HTERT RPE-1 (cell line): Measurements from ENCODE around the gene KDM8.
"Not testable (repeated sequence)": the region's sequence is repeated elsewhere in the genome, so short reads cannot be mapped to it uniquely, and the experiment has no call there.

ENCODE experiments used
- in situ Hi-C: fragments of 300-500 bp; cut with MboI; formaldehyde crosslinking; loops from 4 replicates; pipeline ENCODE4 v1.14.3; 2020; ENCODE audit warnings: low sequenced_read_pairs

KDM8 gene

GRCh38 chr16:27241658-27242057 lies 38.3 kb downstream of the KDM8 start:
- in situ Hi-C loops = no loop called here

GRCh38 chr16:27242398-27242797 lies 39.1 kb downstream of the KDM8 start:
- in situ Hi-C loops = no loop called here

DNA sequence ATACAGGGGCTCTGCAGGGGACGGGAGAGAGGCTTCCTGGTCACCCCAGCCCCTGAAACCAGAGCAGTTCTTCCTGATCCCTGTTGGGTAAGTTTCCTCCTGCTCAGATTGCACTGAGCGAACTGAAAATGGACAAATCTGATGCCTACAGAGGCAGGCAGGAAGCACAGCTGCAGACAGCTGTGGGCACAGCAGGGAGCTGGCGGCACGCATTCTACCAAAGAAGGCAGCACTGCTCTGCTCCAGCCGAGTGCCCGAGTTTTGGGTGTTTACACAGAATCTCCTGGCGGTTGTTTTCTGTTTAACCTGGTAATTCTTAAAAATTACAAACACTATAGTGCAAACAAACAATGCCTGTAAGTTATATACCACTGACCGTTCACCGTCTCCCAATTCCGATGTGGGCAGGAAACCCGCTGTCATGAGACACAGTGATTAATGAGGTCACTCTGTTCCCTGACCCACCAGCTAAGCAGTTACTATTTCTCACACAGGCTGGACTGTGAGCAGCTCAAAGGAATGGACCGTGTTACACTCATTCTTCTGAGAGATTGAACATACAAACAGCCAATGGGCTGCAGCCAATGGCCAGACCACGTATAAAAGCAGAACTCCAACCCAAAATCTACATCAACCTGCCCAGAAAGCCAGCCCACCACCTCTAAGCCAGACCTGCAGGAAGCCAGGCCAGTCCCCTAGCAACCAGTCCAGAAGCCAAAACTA lies 39.7 kb downstream of the KDM8 start:
- in situ Hi-C loops = no loop called here

- in situ Hi-C loops = no loop called here
These were observed 40.5 kb downstream of the KDM8 start for GRCh38 chr16:27243725-27244362.

- in situ Hi-C loops = no loop called here
These were observed 41.0 kb downstream of the KDM8 start for GRCh38 chr16:27244363-27244755.

- in situ Hi-C loops = no loop called here
These were observed 42.2 kb downstream of the KDM8 start for GRCh38 chr16:27245276-27246172.

DNA sequence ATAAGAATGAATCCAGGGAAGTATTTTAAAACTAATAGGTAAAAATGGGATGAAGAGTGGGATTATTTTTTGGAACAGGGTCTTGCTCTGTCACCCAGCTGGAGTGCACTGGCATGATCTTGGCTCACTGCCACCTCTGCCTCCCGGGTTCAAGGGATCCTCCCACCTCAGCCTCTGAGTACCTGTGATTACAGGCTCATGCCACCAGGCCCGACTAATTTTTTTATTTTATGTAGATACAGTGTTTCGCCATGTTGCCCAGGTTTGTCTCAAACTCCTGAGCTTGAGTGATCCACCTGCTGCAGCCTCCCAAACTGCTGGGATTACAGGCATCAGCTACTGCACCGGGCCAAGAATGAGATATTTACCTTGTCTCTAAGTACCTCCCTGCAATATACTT lies 43.1 kb downstream of the KDM8 start:
- in situ Hi-C loops = no loop called here

DNA sequence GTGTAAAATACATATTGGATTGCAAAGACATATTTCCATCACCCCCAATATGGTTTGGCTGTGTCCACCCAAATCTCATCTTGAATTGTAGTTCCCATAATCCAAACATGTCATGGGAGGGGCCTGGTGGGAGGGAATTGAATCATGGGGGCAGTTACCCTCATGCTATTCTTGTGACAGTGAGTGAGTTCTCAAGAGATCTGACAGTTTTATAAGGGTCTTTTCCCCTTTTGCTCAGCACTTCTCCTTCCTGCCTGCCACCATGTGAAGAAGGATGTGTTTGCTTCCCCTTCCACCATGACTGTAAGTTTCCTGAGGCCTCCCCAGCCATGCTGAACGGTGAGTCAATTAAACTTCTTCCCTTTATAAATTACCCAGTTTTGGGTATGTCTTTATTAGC lies 43.8 kb downstream of the KDM8 start:
- in situ Hi-C loops = not testable (repeated sequence)

GRCh38 chr16:27248036-27248435 lies 44.7 kb downstream of the KDM8 start:
- in situ Hi-C loops = no loop called here

DNA sequence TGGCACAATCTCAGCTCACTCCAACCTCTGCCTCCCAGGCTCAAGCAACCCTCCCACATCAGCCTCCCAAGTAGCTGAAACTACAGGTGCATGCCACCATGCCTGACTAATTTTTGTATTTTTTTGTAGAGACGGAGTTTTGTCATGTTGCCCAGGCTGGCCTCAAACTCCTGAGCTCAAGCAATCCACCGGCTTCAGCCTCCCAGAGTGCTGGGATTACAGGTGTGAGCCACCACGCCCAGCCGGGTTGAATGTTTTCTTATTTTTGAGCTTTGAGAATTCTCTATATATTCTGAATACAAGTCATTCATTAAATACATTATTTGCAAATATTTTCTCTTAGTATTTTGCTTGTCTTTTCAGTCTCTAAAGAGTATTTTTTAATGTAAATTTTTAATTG lies 45.6 kb downstream of the KDM8 start:
- in situ Hi-C loops = not testable (repeated sequence)

DNA sequence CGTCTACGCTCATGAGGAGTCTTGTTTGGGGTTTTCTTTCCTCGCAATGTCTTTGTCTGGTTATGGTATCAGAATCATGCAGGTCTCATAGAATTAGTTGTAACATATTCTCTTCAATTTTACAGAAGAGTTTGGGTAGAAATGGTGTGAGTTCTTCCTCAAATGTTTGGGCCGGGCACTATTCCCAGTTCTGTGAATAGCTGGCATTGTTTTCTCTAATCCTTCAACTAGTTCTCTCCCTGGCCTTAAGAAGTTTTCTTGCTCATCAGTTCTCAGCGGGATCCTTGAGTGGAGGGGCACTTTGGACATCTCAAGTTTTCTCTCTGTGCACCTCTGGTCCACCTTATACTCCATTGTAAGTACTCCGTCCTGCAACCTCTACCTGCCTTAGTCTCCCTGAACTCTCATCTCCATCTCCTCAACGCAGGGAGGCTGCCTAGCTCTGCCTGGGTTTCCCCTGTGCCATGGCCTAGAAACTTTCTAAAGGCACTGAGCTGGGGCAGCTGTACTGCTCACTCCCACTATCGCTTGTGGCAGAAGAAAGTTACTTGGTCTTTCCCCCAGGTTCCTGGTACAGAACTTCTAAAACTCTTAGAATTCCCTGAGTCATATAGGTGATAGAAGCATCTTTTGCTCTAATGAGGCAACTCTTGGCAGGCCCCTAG lies 48.3 kb downstream of the KDM8 start:
- in situ Hi-C loops = no loop called here

GRCh38 chr16:27252206-27252585 lies 48.9 kb downstream of the KDM8 start:
- in situ Hi-C loops = no loop called here

DNA sequence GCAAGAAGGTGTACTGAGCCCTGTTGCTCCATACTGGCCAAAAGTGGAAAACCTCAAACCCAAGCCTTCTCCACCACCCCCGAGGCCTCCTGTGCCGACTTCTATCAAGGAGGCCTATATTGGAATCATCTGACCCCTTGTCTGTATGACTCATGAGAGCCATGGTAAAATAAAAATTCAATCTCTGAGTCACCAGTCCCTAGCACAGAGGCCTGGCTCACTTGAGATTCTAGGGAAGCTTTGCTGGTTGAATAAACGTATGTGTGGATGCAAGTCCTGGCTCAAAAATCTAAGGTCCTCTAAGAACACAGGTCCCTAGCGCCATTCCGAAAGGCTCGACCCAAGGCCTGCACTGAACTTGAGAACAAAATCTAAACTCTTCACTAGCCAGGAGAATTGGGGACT lies 50.2 kb downstream of the KDM8 start:
- in situ Hi-C loops = no loop called here

DNA sequence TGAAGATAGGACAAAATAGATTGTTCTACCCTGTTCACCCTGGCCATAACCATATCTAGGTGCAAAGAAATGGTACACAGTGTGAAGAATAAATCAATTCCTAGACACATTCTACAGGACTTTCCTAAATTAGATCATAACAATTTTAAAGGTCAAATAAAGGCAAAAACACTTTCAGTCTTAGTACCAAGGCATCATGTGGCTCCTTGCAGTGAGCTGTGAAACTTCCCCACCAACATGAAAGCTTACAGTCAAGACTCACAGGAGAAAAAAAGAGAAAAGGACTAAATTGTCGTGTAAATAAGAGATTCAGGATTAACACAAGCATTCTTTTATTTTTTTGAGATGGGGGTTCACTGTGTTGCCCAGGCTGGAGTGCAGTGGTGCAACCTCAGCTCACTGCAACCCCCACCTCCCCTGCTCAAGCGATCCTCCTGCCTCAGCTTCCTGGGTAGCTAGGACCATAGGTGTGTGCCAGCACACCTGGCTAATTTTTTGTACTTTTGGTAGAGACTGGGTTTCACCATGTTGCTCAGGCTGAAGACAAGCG lies 51.0 kb downstream of the KDM8 start:
- in situ Hi-C loops = no loop called here

DNA sequence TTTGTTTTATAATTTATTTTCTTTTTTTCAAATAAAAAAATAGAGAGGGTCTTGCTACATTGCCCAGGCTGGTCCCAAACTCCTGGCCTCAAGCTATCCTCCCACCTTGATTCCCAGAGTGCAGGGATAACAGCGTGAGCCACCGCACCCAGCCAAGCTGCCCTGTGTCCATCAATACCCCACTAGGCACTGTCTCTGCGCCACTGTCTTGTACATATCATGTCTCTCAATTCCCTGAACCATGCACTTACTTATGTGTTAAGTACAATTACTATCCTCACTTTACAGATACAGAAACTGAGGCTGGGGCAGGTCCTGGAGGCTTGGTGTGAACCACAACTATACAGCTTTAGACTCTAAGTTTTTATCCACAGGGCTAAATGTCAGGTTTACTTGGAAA lies 53.5 kb downstream of the KDM8 start:
- in situ Hi-C loops = no loop called here

DNA sequence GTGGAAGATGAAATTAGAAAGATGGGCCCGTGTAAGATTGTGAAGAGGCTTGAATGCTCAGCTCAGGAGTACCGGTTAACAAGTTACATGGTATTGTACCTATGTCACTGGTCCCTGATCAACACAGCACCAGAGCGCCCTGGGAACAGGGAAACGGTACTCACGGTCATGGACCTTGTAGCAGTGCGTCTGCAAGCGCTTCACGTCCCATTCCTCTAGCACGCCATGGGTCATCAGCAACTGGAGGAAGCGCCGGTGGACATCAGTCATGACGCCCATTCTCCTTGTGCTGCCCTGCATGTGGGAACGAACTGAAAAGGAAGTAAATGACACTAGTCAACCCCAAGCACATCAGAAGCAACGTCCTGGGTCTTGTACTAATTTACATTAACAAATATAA lies 53.9 kb downstream of the KDM8 start:
- in situ Hi-C loops = no loop called here

DNA sequence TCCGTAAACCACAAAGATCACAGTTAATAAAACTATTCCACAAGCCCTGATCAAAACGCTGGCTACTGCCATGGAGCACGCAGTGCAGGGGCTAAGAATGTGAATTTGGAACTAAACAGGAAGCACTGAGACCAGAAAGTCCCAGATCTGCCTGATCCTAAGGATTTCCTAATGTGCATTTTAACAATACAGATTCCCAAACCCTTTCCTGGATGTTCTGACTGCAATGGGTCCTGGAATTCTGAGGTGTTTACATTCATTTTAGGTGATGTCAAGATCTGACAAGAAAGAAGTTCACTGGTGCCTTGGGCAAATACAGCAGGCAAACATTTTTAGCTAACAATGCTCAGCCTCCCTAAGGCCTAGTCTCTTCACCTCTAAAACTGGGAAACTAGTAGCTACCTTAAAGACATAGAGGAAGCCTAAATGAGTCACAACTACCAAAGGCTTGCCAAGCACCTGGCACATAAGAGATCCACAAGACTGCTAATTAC lies 55.0 kb downstream of the KDM8 start:
- in situ Hi-C loops = no loop called here

- in situ Hi-C loops = no loop called here
These were observed 56.4 kb downstream of the KDM8 start for GRCh38 chr16:27259710-27260109.

GRCh38 chr16:27262904-27263423 lies 59.6 kb downstream of the KDM8 start:
- in situ Hi-C loops = not testable (repeated sequence)

- in situ Hi-C loops = no loop called here
These were observed 60.8 kb downstream of the KDM8 start for GRCh38 chr16:27264151-27264550.

- in situ Hi-C loops = no loop called here
These were observed 62.7 kb downstream of the KDM8 start for GRCh38 chr16:27265982-27266381.
